CD4-positive, CD25-positive, alpha-beta regulatory T cell (primary cell): ENCODE results near the gene SPRR2B. TPM values are rescaled to one million over a fixed set of nuclear protein-coding genes. Genes with fewer than 3 reads are reported as not detected.
"Not testable (repeated sequence)": the region's sequence is repeated elsewhere in the genome, so short reads cannot be mapped to it uniquely, and the experiment has no call there.

Source experiments
- ATAC-seq, 2 donors: fragments of 150-1000 bp; cut with Tn5 transposase; one replicate each; pipeline ENCODE4 v1.10.0; 2021; ENCODE audit warnings: low read depth in 2 of 2, moderate number of reproducible peaks in 2 of 2, moderate library complexity in 1 of 2
- DNase-seq, 3 donors: peaks; one replicate each; pipeline versions ENCODE4 v3.0.0 to v3.0.0-alpha.2; 2012 to 2022; ENCODE audit warnings: mixed read lengths in 1 of 3
- H3K27ac ChIP-seq: one replicate; pipeline ENCODE4 v1.7.0; 2013; ENCODE audit warnings: mild to moderate bottlenecking, low read length; ENCODE audit not compliant: insufficient read depth, poor library complexity, severe bottlenecking
- H3K27me3 ChIP-seq: one replicate; pipeline ENCODE4 v1.7.0; 2013; ENCODE audit warnings: low read length; ENCODE audit not compliant: control insufficient read depth, insufficient read depth
- H3K36me3 ChIP-seq: one replicate; pipeline ENCODE4 v1.7.0; 2013; ENCODE audit warnings: mild to moderate bottlenecking, low read length, moderate library complexity; ENCODE audit not compliant: control insufficient read depth, insufficient read depth
- H3K4me1 ChIP-seq: 2 replicates; pipeline ENCODE4 v1.7.0; 2013; ENCODE audit warnings: mild to moderate bottlenecking, low read length; ENCODE audit not compliant: insufficient read depth, control insufficient read depth, poor library complexity, severe bottlenecking
- H3K4me3 ChIP-seq: one replicate; pipeline ENCODE4 v1.7.0; 2013; ENCODE audit warnings: low read depth, mild to moderate bottlenecking, low read length, moderate library complexity
- H3K9me3 ChIP-seq, 2 experiments: 1 replicate in 1 of 2; 2 replicates in 1 of 2; pipeline ENCODE4 v1.7.0; 2013; ENCODE audit warnings: low read length in 2 of 2, mild to moderate bottlenecking in 1 of 2, moderate library complexity in 1 of 2; ENCODE audit not compliant: control insufficient read depth in 2 of 2
- H3K27ac Mint-ChIP-seq, 3 donors: one replicate each; pipeline ENCODE4 v1.8.0; 2020 to 2022; ENCODE audit warnings: mild to moderate bottlenecking in 3 of 3, mixed read lengths in 3 of 3, moderate library complexity in 2 of 3
- H3K27me3 Mint-ChIP-seq: one replicate; pipeline ENCODE4 v1.8.0; 2022; ENCODE audit warnings: mild to moderate bottlenecking, mixed read lengths
- H3K36me3 Mint-ChIP-seq: one replicate; pipeline ENCODE4 v1.8.0; 2020; ENCODE audit warnings: mixed read lengths
- H3K4me1 Mint-ChIP-seq, 4 donors: one replicate each; pipeline ENCODE4 v1.8.0; 2020 to 2022; ENCODE audit warnings: mixed read lengths in 4 of 4, mild to moderate bottlenecking in 1 of 4
- H3K4me3 Mint-ChIP-seq, 4 donors: one replicate each; pipeline ENCODE4 v1.8.0; 2020 to 2022; ENCODE audit warnings: mild to moderate bottlenecking in 4 of 4, mixed read lengths in 4 of 4, moderate library complexity in 3 of 4
- H3K9me3 Mint-ChIP-seq, 7 donors: one replicate each; pipeline ENCODE4 v1.8.0; 2020 to 2022; ENCODE audit warnings: mixed read lengths in 7 of 7, mild to moderate bottlenecking in 3 of 7, moderate library complexity in 2 of 7
- polyA plus RNA-seq, 4 donors: library from polyadenylated mRNA; unstranded; fragments of 300-500 nt; fragmentation: Illumina TruSeq; gene quantifications; one replicate each; pipeline ENCODE4 v1.2.3, GENCODE V29; 2021
- total RNA-seq: library from RNA; stranded (reverse); gene quantifications from one replicate; pipeline ENCODE4 v1.2.3, GENCODE V29; 2022

SPRR2B gene
- total RNA-seq (not detected), polyA plus RNA-seq (not detected)

DNA sequence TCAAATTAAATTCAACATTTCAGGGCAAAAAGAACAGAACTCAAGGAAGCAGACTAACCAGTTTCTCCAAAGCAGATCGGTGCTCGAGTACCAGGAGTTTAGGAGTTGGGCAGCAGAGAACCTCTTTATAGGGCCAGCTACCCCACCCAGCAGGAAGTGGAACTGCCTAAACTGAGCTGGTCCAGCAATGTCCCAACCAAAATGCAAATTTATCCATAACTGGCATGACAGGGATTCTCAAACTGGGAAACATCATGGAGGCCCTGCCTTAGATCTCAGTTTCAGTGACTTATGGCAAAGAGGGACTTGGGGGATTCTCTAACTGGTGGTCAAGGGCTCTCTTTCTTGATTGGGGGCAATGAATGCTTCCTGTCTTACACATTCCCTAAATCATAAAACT, at the start of gene SPRR2B:
SPRR2B (minus strand) TSS at position 101 of the 400 bp plus-strand sequence. CDS start 772 bp downstream, outside the sequence.
- H3K36me3 ChIP-seq, result no peaks in the 10 kb centered on the region
- H3K27me3 ChIP-seq, result peaks cover 1% of the 10 kb centered on the region
- peaks cover 0 to 2% (median 0%) of the 10 kb centered on the region in 7 donors for H3K9me3 Mint-ChIP-seq
- no peak within 1 kb of the TSS for H3K4me3 Mint-ChIP-seq
- DNase-seq (no peak), ATAC-seq (no peak)
- H3K4me3 ChIP-seq, result no peak within 1 kb of the TSS
- H3K4me1 Mint-ChIP-seq, result no peaks in the 10 kb centered on the region
- no peaks in the 10 kb centered on the region for H3K9me3 ChIP-seq
- H3K27me3 Mint-ChIP-seq, result peaks cover 4% of the 10 kb centered on the region
- no peaks in the 10 kb centered on the region for H3K36me3 Mint-ChIP-seq
- no peak within 1 kb of the TSS for H3K27ac ChIP-seq
- no peak within 1 kb of the TSS for H3K27ac Mint-ChIP-seq
- H3K4me1 ChIP-seq, result no peaks in the 10 kb centered on the region

DNA sequence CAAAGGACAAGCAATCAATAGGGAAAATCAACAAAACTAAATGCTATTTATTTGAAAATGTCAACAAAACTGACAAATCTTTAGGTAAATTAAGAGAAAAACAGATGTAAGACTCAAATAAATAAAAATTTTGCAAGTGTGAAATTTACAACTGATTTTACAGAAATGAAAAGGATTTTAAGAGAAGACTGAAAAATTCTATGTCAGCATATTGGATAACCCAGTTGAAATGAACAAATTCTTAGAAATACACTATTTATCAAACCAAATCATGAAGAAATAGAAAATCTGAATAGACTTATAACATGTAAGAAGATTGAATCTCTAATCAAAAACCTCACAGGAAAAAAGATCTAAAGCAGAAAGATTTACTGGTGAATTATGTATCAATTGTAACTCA, 49.5 kb upstream of the SPRR2B start:
- H3K9me3 ChIP-seq, result no peaks in the 10 kb centered on the region
- H3K36me3 ChIP-seq, result no peaks in the 10 kb centered on the region
- no peaks in the 10 kb centered on the region for H3K4me1 Mint-ChIP-seq
- H3K9me3 Mint-ChIP-seq, result peaks cover 0 to 19% (median 5%) of the 10 kb centered on the region in 7 donors
- ATAC-seq, result no peak
- H3K4me3 ChIP-seq, result no peak overlapping the region
- H3K27me3 ChIP-seq, result peaks cover 8% of the 10 kb centered on the region
- H3K36me3 Mint-ChIP-seq, result no peaks in the 10 kb centered on the region
- H3K4me1 ChIP-seq, result no peaks in the 10 kb centered on the region
- no peak overlapping the region for H3K27ac ChIP-seq
- no peak overlapping the region for H3K4me3 Mint-ChIP-seq
- H3K27me3 Mint-ChIP-seq, result peaks cover 25% of the 10 kb centered on the region
- DNase-seq, result no peak
- no peak overlapping the region for H3K27ac Mint-ChIP-seq

- no peak overlapping the region for H3K4me3 Mint-ChIP-seq
- DNase-seq (no peak), ATAC-seq (no peak)
- Histone ChIP-seq H3K27me3 (peaks cover 10% of the 10 kb centered on the region), H3K27ac (no peak overlapping the region), H3K4me3 (no peak overlapping the region), H3K36me3 (no peaks in the 10 kb centered on the region), H3K9me3 (no peaks in the 10 kb centered on the region), H3K4me1 (no peaks in the 10 kb centered on the region)
- no peaks in the 10 kb centered on the region for H3K4me1 Mint-ChIP-seq
- peaks cover 0 to 6% (median 2%) of the 10 kb centered on the region in 7 donors for H3K9me3 Mint-ChIP-seq
- no peak overlapping the region for H3K27ac Mint-ChIP-seq
- H3K27me3 Mint-ChIP-seq, result peaks cover 32% of the 10 kb centered on the region
- H3K36me3 Mint-ChIP-seq, result no peaks in the 10 kb centered on the region
These were observed 48.1 kb upstream of the SPRR2B start for GRCh38 chr1:153119491-153119971.

DNA sequence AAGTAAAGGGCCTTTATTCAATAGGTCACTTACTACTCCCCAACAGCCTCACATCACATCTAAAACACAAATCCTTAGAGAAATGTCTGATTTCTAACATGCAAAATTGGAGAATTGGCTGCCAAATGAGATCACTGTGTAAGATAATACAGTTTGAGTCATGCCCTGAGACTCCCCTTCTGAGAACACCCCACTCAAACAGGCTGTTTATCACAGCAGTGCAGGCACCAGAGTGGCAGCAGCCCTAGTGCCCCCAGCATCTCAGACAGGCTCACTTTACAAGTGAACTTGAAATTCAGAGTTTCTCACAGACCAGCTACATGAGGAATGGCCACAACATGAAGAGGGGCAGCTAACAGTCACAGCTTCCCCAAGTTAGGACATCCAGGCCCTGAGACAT, 43.9 kb upstream of the SPRR2B start:
- H3K4me3 ChIP-seq, H3K4me3 Mint-ChIP-seq, H3K4me1 ChIP-seq, H3K4me1 Mint-ChIP-seq, H3K27ac Mint-ChIP-seq, H3K36me3 Mint-ChIP-seq, H3K27ac ChIP-seq, DNase-seq, ATAC-seq, H3K27me3 ChIP-seq, H3K9me3 Mint-ChIP-seq, H3K36me3 ChIP-seq, H3K9me3 ChIP-seq: not testable (repeated sequence)
- peaks cover 23% of the 10 kb centered on the region for H3K27me3 Mint-ChIP-seq

DNA sequence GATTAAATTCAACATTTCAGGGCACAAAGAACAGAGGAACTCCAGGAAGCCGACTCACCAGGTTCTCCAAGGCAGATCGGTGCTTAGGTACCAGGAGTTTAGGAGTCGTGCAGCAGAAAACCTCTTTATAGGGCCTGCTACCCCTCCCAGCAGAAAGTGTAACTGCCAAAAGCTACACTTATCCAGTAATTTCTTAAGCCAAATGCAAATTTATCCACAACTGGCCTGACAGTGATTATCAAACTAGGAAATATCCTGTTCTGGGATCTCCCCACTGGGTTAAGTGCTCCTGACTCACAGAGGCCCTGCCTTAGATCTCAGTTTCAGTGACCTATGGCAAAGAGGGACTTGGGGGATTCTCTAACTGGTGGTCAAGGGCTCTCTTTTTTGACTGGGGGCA, 42.0 kb upstream of the SPRR2B start, which contains the start of gene SPRR2F:
SPRR2F (minus strand) TSS at position 101 of the 400 bp plus-strand sequence. CDS start 783 bp downstream, outside the sequence.
- H3K4me3 Mint-ChIP-seq, result no peak within 1 kb of the TSS
- Histone ChIP-seq H3K9me3 (no peaks in the 10 kb centered on the region), H3K4me1 (no peaks in the 10 kb centered on the region), H3K27ac (no peak within 1 kb of the TSS), H3K36me3 (no peaks in the 10 kb centered on the region), H3K4me3 (no peak within 1 kb of the TSS), H3K27me3 (peaks cover 5% of the 10 kb centered on the region)
- DNase-seq (no peak), ATAC-seq (no peak)
- H3K9me3 Mint-ChIP-seq, result peaks cover 0 to 2% (median 0%) of the 10 kb centered on the region in 7 donors
- no peak within 1 kb of the TSS for H3K27ac Mint-ChIP-seq
- peaks cover 22% of the 10 kb centered on the region for H3K27me3 Mint-ChIP-seq
- no peaks in the 10 kb centered on the region for H3K4me1 Mint-ChIP-seq
- H3K36me3 Mint-ChIP-seq, result no peaks in the 10 kb centered on the region

DNA sequence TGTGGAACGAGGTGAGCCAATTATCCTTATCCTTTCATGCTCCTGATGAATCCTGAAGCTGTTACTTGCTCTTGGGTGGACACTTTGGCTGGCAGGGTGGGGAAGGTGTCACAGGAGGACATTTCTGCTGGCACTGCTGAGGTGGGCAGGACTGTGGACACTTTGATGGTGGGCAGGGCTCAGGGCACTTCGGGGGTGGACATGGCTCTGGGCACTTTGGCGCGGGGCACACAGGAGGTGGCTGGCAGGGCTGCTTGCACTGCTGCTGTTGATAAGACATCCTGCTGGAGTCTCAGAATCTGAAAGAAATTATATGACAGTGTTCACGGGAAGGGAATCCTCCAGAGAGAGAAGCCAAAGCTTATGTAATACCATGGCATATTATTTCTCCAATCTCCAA, 41.0 kb upstream of the SPRR2B start:
- not testable (repeated sequence) for H3K9me3 ChIP-seq, H3K27ac Mint-ChIP-seq, H3K9me3 Mint-ChIP-seq, H3K27ac ChIP-seq, ATAC-seq, DNase-seq, H3K4me3 ChIP-seq, H3K4me3 Mint-ChIP-seq, H3K36me3 ChIP-seq, H3K36me3 Mint-ChIP-seq, H3K4me1 Mint-ChIP-seq, H3K27me3 ChIP-seq, H3K4me1 ChIP-seq
- H3K27me3 Mint-ChIP-seq, result peaks cover 13% of the 10 kb centered on the region

DNA sequence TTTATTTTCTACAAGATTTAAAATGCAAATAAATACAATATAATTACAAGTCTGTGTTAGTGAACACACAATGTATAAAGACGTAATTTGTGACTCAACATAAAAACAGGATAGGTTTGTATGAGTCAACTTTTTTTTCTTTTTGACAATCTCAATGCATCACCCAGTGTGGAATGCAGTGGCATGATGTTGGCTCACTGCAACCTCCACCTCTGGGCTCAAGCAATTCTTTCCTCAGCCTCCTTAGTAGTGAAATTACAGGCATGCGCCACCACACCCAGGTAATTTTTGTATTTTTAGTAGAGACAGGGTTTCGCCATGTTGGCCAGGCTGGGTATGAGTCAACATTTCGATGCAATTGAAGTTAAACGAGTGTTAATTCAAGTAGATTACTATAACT, 28.8 kb upstream of the SPRR2B start:
- H3K27me3 ChIP-seq, result no peaks in the 10 kb centered on the region
- Mint-ChIP-seq H3K36me3 (no peaks in the 10 kb centered on the region), H3K9me3 (peaks cover 0 to 13% (median 2%) of the 10 kb centered on the region in 7 donors), H3K27me3 (peaks cover 29% of the 10 kb centered on the region), H3K4me3 (no peak overlapping the region), H3K27ac (no peak overlapping the region), H3K4me1 (no peaks in the 10 kb centered on the region)
- DNase-seq (no peak), ATAC-seq (no peak)
- no peak overlapping the region for H3K27ac ChIP-seq
- no peaks in the 10 kb centered on the region for H3K36me3 ChIP-seq
- H3K4me1 ChIP-seq, result no peaks in the 10 kb centered on the region
- H3K4me3 ChIP-seq, result no peak overlapping the region
- no peaks in the 10 kb centered on the region for H3K9me3 ChIP-seq

GRCh38 chr1:153099461-153100045, 28.1 kb upstream of the SPRR2B start:
- no peak overlapping the region for H3K4me3 ChIP-seq
- Mint-ChIP-seq H3K36me3 (no peaks in the 10 kb centered on the region), H3K27ac (no peak overlapping the region), H3K9me3 (peaks cover 0 to 12% (median 0%) of the 10 kb centered on the region in 7 donors), H3K4me1 (no peaks in the 10 kb centered on the region), H3K4me3 (no peak overlapping the region), H3K27me3 (peaks cover 30% of the 10 kb centered on the region)
- no peak overlapping the region for H3K27ac ChIP-seq
- no peaks in the 10 kb centered on the region for H3K9me3 ChIP-seq
- H3K36me3 ChIP-seq, result no peaks in the 10 kb centered on the region
- no peaks in the 10 kb centered on the region for H3K4me1 ChIP-seq
- DNase-seq, result no peak
- no peak for ATAC-seq
- H3K27me3 ChIP-seq, result no peaks in the 10 kb centered on the region
